GM12875 (cell line): ENCODE measurements around the gene SLC19A1.

Source experiments
- H3K4me3 ChIP-seq: one replicate; pipeline ENCODE4 v1.5.1; 2011; ENCODE audit warnings: low read depth, low read length, control low read depth
- CTCF ChIP-seq: IDR thresholded peaks from 2 replicates; pipeline ENCODE4 v1.5.1; 2011; ENCODE audit warnings: low read depth, mild to moderate bottlenecking, control low read depth, inconsistent platforms, low read length, moderate library complexity, borderline replicate concordance; ENCODE audit not compliant: insufficient read depth

The SLC19A1 gene

GRCh38 chr21:45486443-45487160 lies 55.6 kb downstream of the SLC19A1 start:
- H3K4me3 ChIP-seq, result no peak overlapping the region
- TF ChIP-seq CTCF, result no peak

GRCh38 chr21:45485686-45486442 lies 56.4 kb downstream of the SLC19A1 start:
- no peak overlapping the region for H3K4me3 ChIP-seq
- no peak for TF ChIP-seq CTCF

GRCh38 chr21:45484318-45484717 lies 57.9 kb downstream of the SLC19A1 start:
- H3K4me3 ChIP-seq, result no peak overlapping the region
- TF ChIP-seq CTCF, result no peak

- no peak for TF ChIP-seq CTCF
Measured at GRCh38 chr21:45482899-45483821, 59.1 kb downstream of the SLC19A1 start.

GRCh38 chr21:45481977-45482898 lies 60.0 kb downstream of the SLC19A1 start:
- no peak for TF ChIP-seq CTCF
- H3K4me3 ChIP-seq, result no peak overlapping the region

More at GRCh38 chr21:45482899-45483821, 59.1 kb downstream of the SLC19A1 start:
- H3K4me3 ChIP-seq, result no peak overlapping the region

- TF ChIP-seq CTCF, result no peak
- H3K4me3 ChIP-seq, result no peak overlapping the region
Measured at GRCh38 chr21:45481566-45481965, 60.7 kb downstream of the SLC19A1 start.
